Gastroesophageal sphincter (tissue), 3 donors: ENCODE measurements around the gene NEMP2.

Source experiments
- CTCF ChIP-seq, 4 experiments: fragments of 200-600 bp in 2 of 4; fragments of 450-650 bp in 2 of 4; sonication (generic) in 1 of 4; IDR thresholded peaks; one replicate each; pipeline ENCODE4 v1.5.1; 2017 to 2019; ENCODE audit warnings: antibody characterized with exemption in 4 of 4, mild to moderate bottlenecking in 2 of 4, moderate library complexity in 2 of 4
- POLR2AphosphoS5 ChIP-seq: sonication (generic); formaldehyde crosslinking; IDR thresholded peaks from one replicate; pipeline ENCODE4 v1.6.1; 2017; ENCODE audit warnings: antibody characterized with exemption

DNA sequence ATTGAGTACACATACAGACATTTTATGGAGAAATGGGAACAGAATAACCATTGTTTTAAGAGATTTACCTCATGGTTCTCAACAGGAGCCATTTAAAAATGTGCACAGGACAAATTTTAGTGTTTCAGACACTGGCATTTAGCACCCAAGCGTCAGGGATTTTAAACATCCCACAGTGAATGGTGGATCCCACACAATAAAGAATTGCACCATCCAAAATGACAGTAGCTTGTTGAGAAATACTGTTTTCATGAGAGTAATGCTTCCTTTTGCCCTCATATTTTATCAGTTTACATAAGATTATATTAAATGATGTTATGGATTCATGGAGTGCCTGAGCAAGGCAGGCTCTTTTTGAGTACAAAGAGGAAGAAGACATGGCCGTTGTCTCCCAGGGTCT, 72.3 kb downstream of the NEMP2 start:
- no peak for TF ChIP-seq POLR2AphosphoS5
- TF ChIP-seq CTCF (IDR thresholded peaks at IDR 0.05) = no peak
